ENCODE measurements around the gene CDK6. TPM values are rescaled to one million over a fixed set of nuclear protein-coding genes. Genes with fewer than 3 reads are reported as not detected.

The CDK6 gene
- total and polyA plus RNA-seq, 10 of the 15 experiments (the other 5 are each of a cell fraction or from before 2014, with no cell fraction given), result 8.0 to 118 (median 45.8) TPM

DNA sequence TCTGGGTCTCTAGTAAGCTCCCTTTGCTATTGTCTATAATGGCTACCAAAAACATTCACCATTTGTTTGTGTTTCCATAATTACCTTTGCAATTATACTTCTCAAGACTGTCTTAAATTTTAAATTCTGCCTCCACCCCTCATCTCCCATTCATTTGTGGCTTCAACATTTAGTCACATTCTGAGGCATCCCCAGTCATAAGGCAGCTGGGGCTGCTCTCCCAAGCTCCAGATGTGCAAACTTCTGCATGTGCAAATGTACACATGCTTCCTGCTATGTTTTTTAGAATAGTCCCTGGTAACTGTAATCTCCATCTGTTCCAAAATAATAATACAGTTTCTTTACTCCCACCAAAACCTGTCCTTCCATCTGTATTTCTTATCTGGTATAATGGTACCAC lies 97.3 kb downstream of the CDK6 start:
- no peaks in the 10 kb centered on the region for H4K20me1 ChIP-seq (ENCODE audit: control insufficient read depth, insufficient read depth)
- RAD21 ChIA-PET (ENCODE audit: unreplicated experiment), result interaction anchor here (1.3 kb wide), 1 partner anchor 28 kb away, joined by 3 read pairs; no protein-coding TSS in a partner anchor
- H2AFZ ChIP-seq (ENCODE audit: control insufficient read depth, low read depth, low read length), result no peak overlapping the region
- in situ Hi-C loops (cut with MboI), result no loop called here
- BruUV-seq (replicated peaks), result no TSS peak
- peaks cover 20% of the 10 kb centered on the region for H3K4me1 ChIP-seq (ENCODE audit: control insufficient read depth, insufficient read depth, low read length)
- peaks cover 38% of the 10 kb centered on the region for H3K79me2 ChIP-seq (ENCODE audit: control insufficient read depth, insufficient read depth, low read length)
- POLR2A ChIA-PET, result interaction anchor here (1.6 kb wide), 1 partner anchor 16 kb away, joined by 6 read pairs; no protein-coding TSS in a partner anchor
- peaks cover 5% of the 10 kb centered on the region for H3K9me3 ChIP-seq (replicated peaks; ENCODE audit: control insufficient read depth, insufficient read depth, low read length)
- intact Hi-C loops (cut with micrococcal nuclease; ENCODE audit: unreplicated experiment), result no loop called here
- TF ChIP-seq SPI1 (IDR thresholded peaks at IDR 0.05; ENCODE audit: borderline replicate concordance, insufficient read depth, low read depth, low read length) (no peak), PKNOX1 (IDR thresholded peaks at IDR 0.05) (no peak), BCL3 (IDR thresholded peaks at IDR 0.05; ENCODE audit: borderline replicate concordance, insufficient read depth, low read depth, low read length, poor library complexity, severe bottlenecking) (peak; percentile 46)
- H3K9ac ChIP-seq (ENCODE audit: control insufficient read depth, insufficient read depth, low read length), result no peak overlapping the region
- peak overlapping the region; percentile 85 for H3K27ac ChIP-seq (ENCODE audit: control insufficient read depth, insufficient read depth)
- DNase-seq (ENCODE audit: low read depth, low spot score) (no peak), FAIRE-seq (no peak), ATAC-seq (no peak; the same call in 2 of the 3 replicates)
- no peaks in the 10 kb centered on the region; a peak in 1 of 4 replicates for H3K36me3 ChIP-seq (ENCODE audit: control insufficient read depth in 2 of 2, insufficient read depth in 2 of 2, low read length in 1 of 2)
- no peak overlapping the region for H3K4me2 ChIP-seq (ENCODE audit: control insufficient read depth, insufficient read depth)
- no peak overlapping the region for H3K4me3 ChIP-seq
- SMC1A ChIA-PET (ENCODE audit: uncharacterized antibody, unreplicated experiment), result interaction anchor here (0.7 to 2.2 kb wide), 3 partner anchors 28 to 79 kb away, joined by 3 to 10 read pairs (median 4); no protein-coding TSS in a partner anchor
- no peaks in the 10 kb centered on the region for H3K27me3 ChIP-seq (replicated peaks in 1 of 2; ENCODE audit: control insufficient read depth in 2 of 2, insufficient read depth in 2 of 2, low read length in 1 of 2)
- CTCF ChIA-PET, result interaction anchor here (1.1 to 1.6 kb wide), 2 partner anchors 18 to 141 kb away, joined by 3 read pairs; no protein-coding TSS in a partner anchor

Measured in GM12878 (cell line).